GM19397 (cell line): ENCODE results near the gene SRGAP2B.
"Not testable (repeated sequence)": the region's sequence is repeated elsewhere in the genome, so short reads cannot be mapped to it uniquely, and the experiment has no call there.

Experiments used
- ATAC-seq: cut with Tn5 transposase; IDR thresholded peaks from one replicate; pipeline ENCODE4 v1.9.1; 2021; ENCODE audit warnings: mild to moderate bottlenecking, moderate library complexity; ENCODE audit not compliant: unreplicated experiment

Gene SRGAP2B

GRCh38 chr1:145093517-145094149 lies 1.5 kb downstream of the SRGAP2B start:
- ATAC-seq: not testable (repeated sequence)

- ATAC-seq: not testable (repeated sequence)
These were observed 12.5 kb downstream of the SRGAP2B start for GRCh38 chr1:145082483-145083255.

GRCh38 chr1:145080193-145080592 lies 14.9 kb downstream of the SRGAP2B start:
- ATAC-seq: not testable (repeated sequence)

GRCh38 chr1:145079737-145080136 lies 15.4 kb downstream of the SRGAP2B start:
- not testable (repeated sequence) for ATAC-seq

GRCh38 chr1:145078787-145079370 lies 16.2 kb downstream of the SRGAP2B start:
- not testable (repeated sequence) for ATAC-seq

GRCh38 chr1:145077872-145078786 lies 17.0 kb downstream of the SRGAP2B start:
- not testable (repeated sequence) for ATAC-seq

- not testable (repeated sequence) for ATAC-seq
These were observed 18.3 kb downstream of the SRGAP2B start for GRCh38 chr1:145076877-145077276.

GRCh38 chr1:145074021-145074559 lies 21.0 kb downstream of the SRGAP2B start:
- ATAC-seq: not testable (repeated sequence)

GRCh38 chr1:145071569-145071968 lies 23.6 kb downstream of the SRGAP2B start:
- not testable (repeated sequence) for ATAC-seq

GRCh38 chr1:145066486-145066885 lies 28.6 kb downstream of the SRGAP2B start:
- not testable (repeated sequence) for ATAC-seq

GRCh38 chr1:145065194-145065826 lies 29.8 kb downstream of the SRGAP2B start:
- ATAC-seq: peak; percentile 71

- ATAC-seq: not testable (repeated sequence)
These were observed 31.0 kb downstream of the SRGAP2B start for GRCh38 chr1:145063941-145064648.

GRCh38 chr1:145063285-145063684 lies 31.8 kb downstream of the SRGAP2B start:
- ATAC-seq: not testable (repeated sequence)

GRCh38 chr1:145058184-145058583 lies 36.9 kb downstream of the SRGAP2B start:
- not testable (repeated sequence) for ATAC-seq

- ATAC-seq: peak; percentile 100
These were observed 39.8 kb downstream of the SRGAP2B start for GRCh38 chr1:145055217-145055760.

- ATAC-seq: not testable (repeated sequence)
These were observed 41.7 kb downstream of the SRGAP2B start for GRCh38 chr1:145053428-145053827.

GRCh38 chr1:145052019-145052776 lies 42.9 kb downstream of the SRGAP2B start:
- ATAC-seq: not testable (repeated sequence)

GRCh38 chr1:145048181-145048856 lies 46.8 kb downstream of the SRGAP2B start:
- not testable (repeated sequence) for ATAC-seq
